ENCODE results near the gene CCDC178.
"Not testable (repeated sequence)": the region's sequence is repeated elsewhere in the genome, so short reads cannot be mapped to it uniquely, and the experiment has no call there.

Gene CCDC178

GRCh38 chr18:33231474-33232317 is 208.8 kb downstream of the CCDC178 start:
- peak; percentile 79 to 88 for DNase-seq

GRCh38 chr18:33212363-33212762 is 228.2 kb downstream of the CCDC178 start:
- DNase-seq: no peak
- no peak for TF ChIP-seq GATA1 (IDR thresholded peaks at IDR 0.05; ENCODE audit: low read depth, low read length)

More at GRCh38 chr18:33231474-33232317, 208.8 kb downstream of the CCDC178 start:
- TF ChIP-seq GATA1 (IDR thresholded peaks at IDR 0.05; ENCODE audit: low read depth, low read length) (no peak), POLR2A (IDR thresholded peaks at IDR 0.05; ENCODE audit: low read length) (no peak)

- TF ChIP-seq GATA1 (IDR thresholded peaks at IDR 0.05; ENCODE audit: low read depth, low read length) (no peak), POLR2A (IDR thresholded peaks at IDR 0.05; ENCODE audit: low read length) (no peak)
- peak; percentile 31 to 50 for DNase-seq
These were observed 229.8 kb downstream of the CCDC178 start for GRCh38 chr18:33210575-33211189.

GRCh38 chr18:33205777-33206176 is 234.7 kb downstream of the CCDC178 start:
- no peak for TF ChIP-seq POLR2A (IDR thresholded peaks at IDR 0.05; ENCODE audit: low read length)
- DNase-seq: no peak

- peak; percentile 12 to 42 for DNase-seq
- TF ChIP-seq POLR2A (IDR thresholded peaks at IDR 0.05; ENCODE audit: low read length) (no peak), GATA1 (IDR thresholded peaks at IDR 0.05; ENCODE audit: low read depth, low read length) (no peak)
These were observed 239.0 kb downstream of the CCDC178 start for GRCh38 chr18:33201509-33201926.

- no peak for DNase-seq
- TF ChIP-seq POLR2A (IDR thresholded peaks at IDR 0.05; ENCODE audit: low read length) (no peak), GATA1 (IDR thresholded peaks at IDR 0.05; ENCODE audit: low read depth, low read length) (no peak)
These were observed 244.7 kb downstream of the CCDC178 start for GRCh38 chr18:33195795-33196194.

- no peak for TF ChIP-seq POLR2A (IDR thresholded peaks at IDR 0.05; ENCODE audit: low read length)
- TF ChIP-seq GATA1 (IDR thresholded peaks at IDR 0.05; ENCODE audit: low read depth, low read length): no peak
- no peak for DNase-seq
These were observed 245.7 kb downstream of the CCDC178 start for GRCh38 chr18:33194793-33195192.

GRCh38 chr18:33184958-33185357 is 255.6 kb downstream of the CCDC178 start:
- TF ChIP-seq POLR2A (IDR thresholded peaks at IDR 0.05; ENCODE audit: low read length) (no peak), GATA1 (IDR thresholded peaks at IDR 0.05; ENCODE audit: low read depth, low read length) (no peak)
- no peak for DNase-seq

- no peak for DNase-seq
- no peak for TF ChIP-seq POLR2A (IDR thresholded peaks at IDR 0.05; ENCODE audit: low read length)
- TF ChIP-seq GATA1 (IDR thresholded peaks at IDR 0.05; ENCODE audit: low read depth, low read length): no peak
These were observed 256.3 kb downstream of the CCDC178 start for GRCh38 chr18:33184175-33184574.

GRCh38 chr18:33183136-33183535 is 257.4 kb downstream of the CCDC178 start:
- no peak for TF ChIP-seq GATA1 (IDR thresholded peaks at IDR 0.05; ENCODE audit: low read depth, low read length)
- DNase-seq: no peak

GRCh38 chr18:33181016-33181415 is 259.5 kb downstream of the CCDC178 start:
- TF ChIP-seq POLR2A (IDR thresholded peaks at IDR 0.05; ENCODE audit: low read length): no peak
- no peak for TF ChIP-seq GATA1 (IDR thresholded peaks at IDR 0.05; ENCODE audit: low read depth, low read length)
- no peak for DNase-seq

GRCh38 chr18:33169218-33169617 is 271.3 kb downstream of the CCDC178 start:
- no peak for TF ChIP-seq POLR2A (IDR thresholded peaks at IDR 0.05; ENCODE audit: low read length)
- TF ChIP-seq GATA1 (IDR thresholded peaks at IDR 0.05; ENCODE audit: low read depth, low read length): no peak
- DNase-seq: no peak

- DNase-seq: not testable (repeated sequence)
These were observed 276.4 kb downstream of the CCDC178 start for GRCh38 chr18:33164121-33164520.

- TF ChIP-seq GATA1 (IDR thresholded peaks at IDR 0.05; ENCODE audit: low read depth, low read length) (no peak), POLR2A (IDR thresholded peaks at IDR 0.05; ENCODE audit: low read length) (no peak)
- no peak for DNase-seq
These were observed 279.4 kb downstream of the CCDC178 start for GRCh38 chr18:33161131-33161530.

GRCh38 chr18:33159151-33159550 is 281.4 kb downstream of the CCDC178 start:
- DNase-seq: no peak
- TF ChIP-seq GATA1 (IDR thresholded peaks at IDR 0.05; ENCODE audit: low read depth, low read length) (no peak), POLR2A (IDR thresholded peaks at IDR 0.05; ENCODE audit: low read length) (no peak)

Data from erythroblast (primary cell).